Thymus (tissue), 11 donors: ENCODE results near the gene SLCO4A1. TPM values are rescaled to one million over a fixed set of nuclear protein-coding genes. Genes with fewer than 3 reads are reported as not detected.
"Not testable (repeated sequence)": the region's sequence is repeated elsewhere in the genome, so short reads cannot be mapped to it uniquely, and the experiment has no call there.

ENCODE experiments used
- DNase-seq, 9 donors: peaks; one replicate each; pipeline ENCODE4 v3.0.0-alpha.2; 2013; ENCODE audit warnings: low spot score in 9 of 9, low read depth in 6 of 9, missing footprints in 1 of 9
- H3K27ac ChIP-seq, 2 donors: one replicate each; pipeline ENCODE4 v1.5.1; 2013; ENCODE audit warnings: control low read depth in 1 of 2, low read depth in 1 of 2, low read length in 1 of 2, mild to moderate bottlenecking in 1 of 2, moderate library complexity in 1 of 2
- H3K27me3 ChIP-seq, 2 donors: one replicate each; pipeline ENCODE4 v1.5.1; 2013; ENCODE audit warnings: low read length in 1 of 2; ENCODE audit not compliant: control insufficient read depth in 2 of 2, insufficient read depth in 1 of 2
- H3K36me3 ChIP-seq, 2 donors: one replicate each; pipeline ENCODE4 v1.5.1; 2013; ENCODE audit warnings: low read length in 1 of 2, mild to moderate bottlenecking in 1 of 2, moderate library complexity in 1 of 2; ENCODE audit not compliant: control insufficient read depth in 2 of 2, insufficient read depth in 2 of 2
- H3K4me1 ChIP-seq, 2 donors: one replicate each; pipeline ENCODE4 v1.5.1; 2013; ENCODE audit warnings: low read length in 2 of 2; ENCODE audit not compliant: control insufficient read depth in 2 of 2, insufficient read depth in 2 of 2
- H3K4me3 ChIP-seq, 2 donors: one replicate each; pipeline ENCODE4 v1.5.1; 2013; ENCODE audit warnings: low read length in 2 of 2, control low read depth in 1 of 2, mild to moderate bottlenecking in 1 of 2
- H3K9me3 ChIP-seq, 2 donors: one replicate each; pipeline ENCODE4 v1.5.1; 2013; ENCODE audit warnings: low read length in 1 of 2, mild to moderate bottlenecking in 1 of 2; ENCODE audit not compliant: control insufficient read depth in 2 of 2, insufficient read depth in 1 of 2
- WGBS: extraction: QIAGEN DNeasy Blood & Tissue Kit; methylation state at CpG from one replicate; pipeline ENCODE4 v1.1.7; 2013; 5-methylcytosine and 5-hydroxymethylcytosine counted together
- polyA plus RNA-seq: library from polyadenylated mRNA; stranded (reverse); fragments of 200-250 nt; gene quantifications from one replicate; pipeline ENCODE4 v1.2.3, GENCODE V29; 2013
- total RNA-seq: library from RNA; stranded (reverse); fragments of 120-200 nt; gene quantifications from one replicate; pipeline ENCODE4 v1.2.4, GENCODE V29; 2013
- donor health status: healthy.

SLCO4A1 gene
- total and polyA plus RNA-seq, 2 donors, result 3.4 to 13.4 TPM

DNA sequence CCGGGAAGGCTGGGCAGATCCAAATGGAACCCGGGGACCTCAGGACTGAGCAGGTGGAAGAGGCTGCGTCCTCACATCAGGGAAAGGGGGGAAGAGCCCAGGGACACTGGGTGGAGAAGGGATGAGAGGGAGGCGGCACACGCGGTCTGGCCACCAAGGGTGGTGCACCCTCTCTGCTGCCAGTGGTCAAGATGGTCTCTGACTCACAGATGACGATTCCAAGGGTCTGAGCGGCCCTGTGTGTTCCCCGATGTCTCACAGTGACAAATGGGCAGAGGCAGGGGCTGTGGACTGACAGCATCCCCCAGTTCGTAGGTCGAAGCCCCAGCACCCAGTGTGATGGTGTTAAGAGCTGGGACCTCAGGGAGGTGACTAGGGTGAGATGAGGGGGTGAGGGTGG lies 32.1 kb downstream of the SLCO4A1 start:
- Histone ChIP-seq H3K9me3 (no peaks in the 10 kb centered on the region), H3K27me3 (peaks cover 0 to 2% of the 10 kb centered on the region in 2 donors), H3K36me3 (peaks cover 0 to 2% of the 10 kb centered on the region in 2 donors), H3K4me1 (no peaks in the 10 kb centered on the region), H3K4me3 (no peak overlapping the region), H3K27ac (no peak overlapping the region)
- WGBS, result 97% methylated on average over 11 of the region's 11 CpGs
- DNase-seq, result no peak

- Histone ChIP-seq H3K27me3 (peaks cover 0 to 2% of the 10 kb centered on the region in 2 donors), H3K9me3 (peaks cover 0 to 7% of the 10 kb centered on the region in 2 donors), H3K4me3 (no peak overlapping the region), H3K36me3 (no peaks in the 10 kb centered on the region), H3K4me1 (no peaks in the 10 kb centered on the region), H3K27ac (no peak overlapping the region)
- WGBS, result 96% methylated on average over 25 of the region's 25 CpGs
- no peak for DNase-seq
Measured at GRCh38 chr20:62675156-62675876, 33.0 kb downstream of the SLCO4A1 start.

GRCh38 chr20:62675877-62676260 lies 33.6 kb downstream of the SLCO4A1 start:
- WGBS, result 97% methylated on average over 14 of the region's 14 CpGs
- DNase-seq, result no peak
- no peaks in the 10 kb centered on the region for H3K4me1 ChIP-seq
- H3K27me3 ChIP-seq, result peaks cover 0 to 2% of the 10 kb centered on the region in 2 donors
- no peak overlapping the region for H3K27ac ChIP-seq
- H3K4me3 ChIP-seq, result no peak overlapping the region
- H3K36me3 ChIP-seq, result no peaks in the 10 kb centered on the region
- H3K9me3 ChIP-seq, result peaks cover 0 to 7% of the 10 kb centered on the region in 2 donors

GRCh38 chr20:62676976-62677375 lies 34.7 kb downstream of the SLCO4A1 start:
- Histone ChIP-seq H3K4me3 (no peak overlapping the region), H3K4me1 (no peaks in the 10 kb centered on the region), H3K36me3 (no peaks in the 10 kb centered on the region), H3K27ac (no peak overlapping the region), H3K27me3 (peaks cover 0 to 2% of the 10 kb centered on the region in 2 donors), H3K9me3 (peaks cover 0 to 7% of the 10 kb centered on the region in 2 donors)
- WGBS, result 97% methylated on average over 9 of the region's 9 CpGs
- no peak for DNase-seq

DNA sequence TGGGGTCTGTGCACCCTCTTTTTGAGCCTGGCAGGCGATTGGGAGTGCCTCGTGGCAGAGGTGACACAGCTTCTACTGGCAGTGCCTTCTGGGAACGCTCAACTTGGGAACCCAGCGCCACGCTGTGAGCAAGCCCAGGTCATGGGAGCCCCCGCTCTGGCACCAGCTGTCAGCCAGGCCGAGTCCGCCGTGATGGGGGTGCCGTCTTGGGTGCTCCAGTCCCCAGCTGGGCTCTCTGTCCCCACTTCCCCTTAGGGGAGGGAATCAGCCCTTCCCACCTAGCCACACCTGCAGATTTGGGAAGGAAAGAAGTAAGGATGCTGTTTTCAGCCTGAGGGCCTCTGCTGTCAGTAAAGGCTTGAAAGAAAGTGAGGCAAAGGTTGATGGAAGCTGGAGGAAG lies 35.4 kb downstream of the SLCO4A1 start:
- Histone ChIP-seq H3K36me3 (no peaks in the 10 kb centered on the region), H3K9me3 (peaks cover 0 to 7% of the 10 kb centered on the region in 2 donors), H3K27me3 (peaks cover 0 to 2% of the 10 kb centered on the region in 2 donors), H3K4me3 (no peak overlapping the region), H3K27ac (no peak overlapping the region), H3K4me1 (no peaks in the 10 kb centered on the region)
- 66% methylated on average over 10 of the region's 10 CpGs for WGBS
- DNase-seq, result no peak

DNA sequence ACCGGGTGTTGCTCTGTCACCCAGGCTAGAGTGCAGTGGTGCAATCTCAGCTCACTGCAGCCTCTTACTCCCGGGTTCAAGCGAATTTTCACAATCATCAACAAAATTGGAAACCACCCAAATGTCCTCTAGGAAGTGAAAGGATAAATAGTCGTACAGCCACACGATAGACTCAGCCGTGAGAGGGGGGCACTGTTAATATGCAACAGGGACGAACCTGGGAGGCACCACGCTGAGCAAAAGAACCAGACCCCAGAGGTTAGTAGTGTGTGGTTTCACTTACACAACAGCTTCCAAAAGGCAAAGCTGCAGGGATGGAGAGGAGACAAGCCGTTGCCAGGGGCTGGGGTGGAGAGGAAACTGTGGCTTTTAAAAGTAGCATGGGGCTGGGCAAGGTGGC lies 36.2 kb downstream of the SLCO4A1 start:
- Histone ChIP-seq H3K36me3 (no peaks in the 10 kb centered on the region), H3K4me3 (no peak overlapping the region), H3K27me3 (peaks cover 0 to 2% of the 10 kb centered on the region in 2 donors), H3K4me1 (no peaks in the 10 kb centered on the region), H3K27ac (no peak overlapping the region), H3K9me3 (peaks cover 0 to 7% of the 10 kb centered on the region in 2 donors)
- DNase-seq, result no peak
- 26% methylated on average over 9 of the region's 9 CpGs for WGBS

DNA sequence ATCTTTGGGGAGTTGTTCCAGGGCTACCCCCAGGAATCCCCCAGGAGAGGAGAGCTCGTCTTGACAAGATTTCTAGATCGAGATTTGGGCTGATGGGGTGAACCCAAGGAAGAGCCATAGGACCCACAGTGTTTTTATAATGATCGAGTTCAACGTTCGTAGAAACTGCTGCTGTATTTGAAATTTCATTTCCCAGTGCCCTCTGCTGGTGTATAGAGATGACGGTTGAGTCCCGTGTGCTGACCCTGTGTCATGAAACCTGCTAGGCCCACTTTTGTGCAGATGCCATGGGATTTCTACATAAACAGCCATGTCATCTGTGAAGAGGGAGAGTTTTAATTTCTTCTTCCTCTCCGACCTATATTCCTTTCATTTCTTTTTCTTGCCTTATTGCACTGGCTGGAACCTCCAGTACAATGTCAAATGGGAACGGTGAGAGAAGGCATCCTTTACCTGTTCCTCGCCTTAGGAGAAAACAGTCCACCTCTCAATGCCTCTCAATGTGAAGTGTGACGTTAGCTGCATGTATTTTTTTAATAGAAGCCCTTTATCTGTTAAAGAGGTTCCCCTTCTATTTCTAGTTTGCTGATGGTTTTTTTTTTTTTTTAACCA lies 37.8 kb downstream of the SLCO4A1 start:
- Histone ChIP-seq H3K4me3 (no peak overlapping the region), H3K9me3 (peaks cover 0 to 7% of the 10 kb centered on the region in 2 donors), H3K36me3 (no peaks in the 10 kb centered on the region), H3K27ac (no peak overlapping the region), H3K4me1 (no peaks in the 10 kb centered on the region), H3K27me3 (peaks cover 0 to 2% of the 10 kb centered on the region in 2 donors)
- no peak for DNase-seq
- 97% methylated on average over 11 of the region's 11 CpGs for WGBS

GRCh38 chr20:62682912-62683517 lies 40.7 kb downstream of the SLCO4A1 start:
- Histone ChIP-seq H3K27me3 (peaks cover 0 to 15% of the 10 kb centered on the region in 2 donors), H3K36me3 (no peaks in the 10 kb centered on the region), H3K4me1 (peaks cover 0 to 12% of the 10 kb centered on the region in 2 donors), H3K9me3 (peaks cover 0 to 7% of the 10 kb centered on the region in 2 donors), H3K4me3 (no peak overlapping the region), H3K27ac (no peak overlapping the region)
- DNase-seq, result no peak
- 95% methylated on average over 30 of the region's 30 CpGs for WGBS

DNA sequence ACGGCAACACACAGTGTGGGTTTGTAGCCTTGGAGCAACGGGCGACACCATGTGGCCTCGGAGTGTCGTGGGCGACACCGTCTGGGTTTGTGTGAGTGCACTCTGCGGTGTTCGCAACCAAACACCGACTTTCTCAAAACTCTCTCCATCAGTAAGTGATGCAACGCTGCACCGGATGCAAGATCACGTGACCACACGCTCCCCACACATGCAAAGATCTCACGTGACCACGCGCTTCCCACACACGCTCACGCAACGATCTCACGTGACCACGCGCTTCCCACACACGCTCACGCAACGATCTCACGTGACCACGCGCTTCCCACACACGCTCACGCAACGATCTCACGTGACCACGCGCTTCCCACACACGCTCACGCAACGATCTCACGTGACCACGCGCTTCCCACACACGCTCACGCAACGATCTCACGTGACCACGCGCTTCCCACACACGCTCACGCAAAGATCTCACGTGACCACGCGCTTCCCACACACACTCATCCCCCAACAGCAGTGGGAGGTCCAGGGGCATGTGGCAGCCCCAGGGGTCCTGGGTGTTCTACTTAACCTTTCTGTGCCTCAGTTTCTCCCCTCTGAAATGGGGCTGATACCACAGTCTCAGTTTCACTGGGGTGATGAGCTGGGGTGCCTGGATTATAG lies 41.5 kb downstream of the SLCO4A1 start:
- not testable (repeated sequence) for H3K4me3 ChIP-seq, H3K9me3 ChIP-seq, H3K27ac ChIP-seq, DNase-seq, H3K36me3 ChIP-seq
- Histone ChIP-seq H3K4me1 (peaks cover 0 to 12% of the 10 kb centered on the region in 2 donors), H3K27me3 (peaks cover 0 to 15% of the 10 kb centered on the region in 2 donors)
- 95% methylated on average over 41 of the region's 52 CpGs for WGBS
